HG03066 (cell line): ENCODE measurements around the gene PRDM16.

ENCODE experiments used
- ATAC-seq: cut with Tn5 transposase; IDR thresholded peaks from one replicate; pipeline ENCODE4 v1.9.1; 2021; ENCODE audit warnings: low read depth; ENCODE audit not compliant: unreplicated experiment

The PRDM16 gene

GRCh38 chr1:3067671-3068563, 1.1 kb upstream of the PRDM16 start:
- ATAC-seq, result no peak

GRCh38 chr1:3069491-3070308, 697 bp downstream of the PRDM16 start:
- no peak for ATAC-seq

- no peak for ATAC-seq
Measured at GRCh38 chr1:3070309-3070643, 1.3 kb downstream of the PRDM16 start.

GRCh38 chr1:3070644-3071564, 1.9 kb downstream of the PRDM16 start:
- ATAC-seq, result no peak

GRCh38 chr1:3071565-3072390, 2.8 kb downstream of the PRDM16 start:
- ATAC-seq, result no peak

- ATAC-seq, result no peak
Measured at GRCh38 chr1:3072391-3073185, 3.6 kb downstream of the PRDM16 start.

- ATAC-seq, result no peak
Measured at GRCh38 chr1:3073186-3073488, 4.1 kb downstream of the PRDM16 start.

- ATAC-seq, result no peak
Measured at GRCh38 chr1:3073489-3074296, 4.7 kb downstream of the PRDM16 start.

- no peak for ATAC-seq
Measured at GRCh38 chr1:3074297-3074741, 5.3 kb downstream of the PRDM16 start.

GRCh38 chr1:3074800-3075199, 5.8 kb downstream of the PRDM16 start:
- ATAC-seq, result no peak

GRCh38 chr1:3075666-3076362, 6.8 kb downstream of the PRDM16 start:
- no peak for ATAC-seq

GRCh38 chr1:3076363-3076740, 7.3 kb downstream of the PRDM16 start:
- ATAC-seq, result no peak

GRCh38 chr1:3077081-3077480, 8.1 kb downstream of the PRDM16 start:
- no peak for ATAC-seq

- no peak for ATAC-seq
Measured at GRCh38 chr1:3077561-3077960, 8.6 kb downstream of the PRDM16 start.

GRCh38 chr1:3078430-3078861, 9.4 kb downstream of the PRDM16 start:
- no peak for ATAC-seq

- ATAC-seq, result no peak
Measured at GRCh38 chr1:3078871-3079270, 9.9 kb downstream of the PRDM16 start.

- ATAC-seq, result no peak
Measured at GRCh38 chr1:3079381-3080052, 10.5 kb downstream of the PRDM16 start.
